GM13977 (cell line): ENCODE measurements around the gene RAB4A.
"Not testable (repeated sequence)": the region's sequence is repeated elsewhere in the genome, so short reads cannot be mapped to it uniquely, and the experiment has no call there.

Experiments used
- DNase-seq: peaks from one replicate; pipeline ENCODE4 v3.0.0; 2012; ENCODE audit warnings: low spot score
- in situ Hi-C: fragments of 300-500 bp; cut with MboI; formaldehyde crosslinking; loops from one replicate; pipeline ENCODE4 v1.12.0; 2022; ENCODE audit warnings: low sequenced_read_pairs, low pct_unique_long_range_greater_than_20kb, mixed read lengths, inconsistent platforms; ENCODE audit not compliant: unreplicated experiment
- TF ChIP-seq, protein P1 (sequence below): IDR thresholded peaks from 2 replicates; pipeline ENCODE4 v1.5.1; 2012; ENCODE audit warnings: mild to moderate bottlenecking, control low read depth; ENCODE audit not compliant: insufficient read depth; ENCODE audit errors: extremely low read depth, missing control alignments

Gene RAB4A

GRCh38 chr1:229287267-229287666 lies 16.4 kb downstream of the RAB4A start:
- TF ChIP-seq, protein P1, sequence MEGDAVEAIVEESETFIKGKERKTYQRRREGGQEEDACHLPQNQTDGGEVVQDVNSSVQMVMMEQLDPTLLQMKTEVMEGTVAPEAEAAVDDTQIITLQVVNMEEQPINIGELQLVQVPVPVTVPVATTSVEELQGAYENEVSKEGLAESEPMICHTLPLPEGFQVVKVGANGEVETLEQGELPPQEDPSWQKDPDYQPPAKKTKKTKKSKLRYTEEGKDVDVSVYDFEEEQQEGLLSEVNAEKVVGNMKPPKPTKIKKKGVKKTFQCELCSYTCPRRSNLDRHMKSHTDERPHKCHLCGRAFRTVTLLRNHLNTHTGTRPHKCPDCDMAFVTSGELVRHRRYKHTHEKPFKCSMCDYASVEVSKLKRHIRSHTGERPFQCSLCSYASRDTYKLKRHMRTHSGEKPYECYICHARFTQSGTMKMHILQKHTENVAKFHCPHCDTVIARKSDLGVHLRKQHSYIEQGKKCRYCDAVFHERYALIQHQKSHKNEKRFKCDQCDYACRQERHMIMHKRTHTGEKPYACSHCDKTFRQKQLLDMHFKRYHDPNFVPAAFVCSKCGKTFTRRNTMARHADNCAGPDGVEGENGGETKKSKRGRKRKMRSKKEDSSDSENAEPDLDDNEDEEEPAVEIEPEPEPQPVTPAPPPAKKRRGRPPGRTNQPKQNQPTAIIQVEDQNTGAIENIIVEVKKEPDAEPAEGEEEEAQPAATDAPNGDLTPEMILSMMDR, result no peak
- in situ Hi-C loops, result no loop called here
- DNase-seq, result no peak

DNA sequence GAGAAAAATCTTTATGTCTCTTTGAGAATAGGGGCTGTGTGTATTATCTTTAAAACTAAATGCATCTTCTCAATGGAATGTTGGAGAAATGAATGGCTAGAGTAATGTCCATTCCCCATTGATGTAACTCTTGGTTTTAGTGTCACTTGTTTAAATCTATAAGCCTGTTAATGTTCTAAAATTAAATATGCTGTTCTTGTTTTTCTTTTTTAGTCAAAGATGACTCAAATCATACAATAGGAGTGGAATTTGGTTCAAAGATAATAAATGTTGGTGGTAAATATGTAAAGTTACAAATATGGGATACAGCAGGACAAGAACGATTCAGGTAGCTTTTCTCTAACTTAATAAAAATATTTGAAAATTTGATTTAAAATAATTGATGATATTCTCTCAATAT lies 17.6 kb downstream of the RAB4A start:
- DNase-seq, result no peak
- TF ChIP-seq, protein P1, result no peak
- in situ Hi-C loops, result no loop called here

DNA sequence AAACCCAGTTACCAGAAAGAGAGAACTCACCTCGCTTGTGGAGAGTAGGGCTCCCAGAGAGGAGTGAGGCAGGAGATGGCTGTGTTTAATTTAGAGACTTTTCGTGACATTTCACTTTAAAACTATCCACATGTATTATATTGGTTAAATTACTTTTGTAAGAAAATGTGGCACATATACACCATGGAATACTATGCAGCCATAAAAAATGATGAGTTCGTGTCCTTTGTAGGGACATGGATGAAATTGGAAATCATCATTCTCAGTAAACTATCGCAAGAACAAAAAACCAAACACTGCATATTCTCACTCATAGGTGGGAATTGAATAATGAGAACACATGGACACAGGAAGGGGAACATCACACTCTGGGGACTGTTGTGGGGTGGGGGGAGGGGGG lies 20.8 kb downstream of the RAB4A start:
- in situ Hi-C loops, DNase-seq: not testable (repeated sequence)

GRCh38 chr1:229293528-229294204 lies 22.8 kb downstream of the RAB4A start:
- in situ Hi-C loops, result no loop called here
- no peak for DNase-seq
- TF ChIP-seq, protein P1, result no peak

GRCh38 chr1:229295745-229296144 lies 24.8 kb downstream of the RAB4A start:
- in situ Hi-C loops, result no loop called here
- TF ChIP-seq, protein P1, result no peak
- no peak for DNase-seq

DNA sequence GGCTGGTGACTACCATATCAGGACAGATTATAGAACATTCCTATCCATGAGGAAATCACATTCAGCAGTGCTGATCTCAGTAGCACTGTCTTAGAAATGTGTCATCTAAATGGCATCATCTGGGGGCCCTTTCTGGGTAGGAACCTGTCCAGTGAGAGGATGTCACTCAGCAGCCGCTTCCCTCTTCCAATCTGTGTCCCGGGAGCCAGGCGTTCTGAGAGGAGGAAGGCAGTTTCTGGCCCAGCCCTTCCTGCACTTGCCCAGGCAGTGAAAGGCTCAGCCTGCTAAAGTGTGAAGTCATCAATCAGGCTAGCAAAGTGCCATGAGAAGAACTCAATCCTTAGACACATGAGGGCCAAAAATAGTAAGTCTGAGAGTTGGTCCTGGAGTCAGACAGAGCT lies 25.6 kb downstream of the RAB4A start:
- in situ Hi-C loops, result no loop called here
- TF ChIP-seq, protein P1, result no peak
- DNase-seq, result no peak

DNA sequence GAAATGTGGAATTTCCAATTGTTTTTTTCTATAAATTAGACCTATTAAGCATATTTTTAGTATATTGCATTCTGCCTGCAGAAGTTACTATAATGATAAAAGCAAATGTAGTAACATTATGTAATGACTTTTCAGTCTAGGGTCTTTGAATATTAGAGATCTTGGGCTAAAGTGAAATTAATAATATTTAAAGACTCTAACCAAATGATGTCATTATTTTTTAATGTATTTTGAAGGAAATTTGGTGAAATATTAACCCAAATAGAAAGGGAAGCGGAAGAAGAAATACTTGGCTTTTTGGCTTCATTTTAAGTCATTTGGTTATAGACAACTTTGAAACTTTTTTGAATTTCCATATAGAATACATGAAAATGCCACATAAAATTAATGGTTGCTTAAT lies 26.8 kb downstream of the RAB4A start:
- in situ Hi-C loops, result no loop called here
- TF ChIP-seq, protein P1, result no peak
- no peak for DNase-seq
